Tibial nerve (tissue), 4 donors: ENCODE data around the gene SMLR1. TPM values are rescaled to one million over a fixed set of nuclear protein-coding genes. Genes with fewer than 3 reads are reported as not detected.
A peak's percentile ranks its signal among the peaks of the same experiment; 100 is the strongest.

ENCODE experiments used
- DNase-seq, 2 donors: peaks; one replicate each; pipeline ENCODE4 v3.0.0-alpha.2; 2019; ENCODE audit warnings: low spot score in 2 of 2
- H3K27ac ChIP-seq, 4 donors: fragments of 200-600 bp; sonication (generic) in 3 of 4; one replicate each; pipeline ENCODE4 v1.5.1; 2017 to 2019; ENCODE audit warnings: mild to moderate bottlenecking in 1 of 4
- H3K27me3 ChIP-seq, 2 donors: fragments of 200-600 bp; sonication (generic) in 1 of 2; one replicate each; pipeline versions ENCODE4 v1.5.1 to v1.6.0; 2017 to 2019
- H3K36me3 ChIP-seq, 3 donors: fragments of 200-600 bp; sonication (generic); one replicate each; pipeline ENCODE4 v1.5.1; 2018 to 2019
- H3K4me1 ChIP-seq, 4 donors: fragments of 200-600 bp; sonication (generic) in 3 of 4; one replicate each; pipeline ENCODE4 v1.5.1; 2017 to 2019
- H3K4me3 ChIP-seq, 4 donors: fragments of 200-600 bp; sonication (generic) in 3 of 4; one replicate each; pipeline ENCODE4 v1.5.1; 2017 to 2019; ENCODE audit warnings: mild to moderate bottlenecking in 1 of 4, moderate library complexity in 1 of 4
- H3K9me3 ChIP-seq, 4 donors: fragments of 200-600 bp; sonication (generic) in 3 of 4; one replicate each; pipeline ENCODE4 v1.5.1; 2017 to 2019
- CTCF ChIP-seq, 5 experiments: fragments of 200-600 bp in 3 of 5; fragments of 450-650 bp in 2 of 5; sonication (generic) in 3 of 5; IDR thresholded peaks; one replicate each; pipeline ENCODE4 v1.5.1; 2016 to 2019; ENCODE audit warnings: antibody characterized with exemption in 5 of 5, mild to moderate bottlenecking in 3 of 5, moderate library complexity in 2 of 5
- EP300 ChIP-seq, 2 donors: sonication (generic); formaldehyde crosslinking; IDR thresholded peaks; one replicate each; pipeline ENCODE4 v1.6.1; 2017; ENCODE audit warnings: antibody characterized with exemption in 2 of 2, mild to moderate bottlenecking in 1 of 2
- POLR2A ChIP-seq, 2 donors: fragments of 450-650 bp; IDR thresholded peaks; one replicate each; pipeline ENCODE4 v1.6.1; 2017; ENCODE audit warnings: antibody characterized with exemption in 2 of 2, mild to moderate bottlenecking in 2 of 2, moderate library complexity in 2 of 2
- WGBS, 2 donors: methylation state at CpG; one replicate each; pipeline ENCODE4 v1.1.5; 2018; 5-methylcytosine and 5-hydroxymethylcytosine counted together
- total RNA-seq, 4 donors: library from RNA; depleted of rRNA; stranded (reverse); fragments of >200 nt; gene quantifications; one replicate each; pipeline ENCODE4 v1.1.0, GENCODE V29; 2016

The SMLR1 gene
- total RNA-seq = not detected

- WGBS, 2 donors = 83 to 96% methylated on average over 11 of the region's 11 CpGs
- Histone ChIP-seq H3K36me3 (peaks cover 0 to 30% (median 0%) of the 10 kb centered on the region in 3 donors), H3K4me1 (no peaks in the 10 kb centered on the region), H3K27me3 (no peaks in the 10 kb centered on the region), H3K9me3 (no peaks in the 10 kb centered on the region), H3K4me3 (no peak within 1 kb of the TSS), H3K27ac (no peak within 1 kb of the TSS)
- DNase-seq = no peak
- TF ChIP-seq CTCF (IDR thresholded peaks at IDR 0.05) (no peak), POLR2A (IDR thresholded peaks at IDR 0.05) (no peak), EP300 (IDR thresholded peaks at IDR 0.05) (no peak)
These were observed at the start of gene SMLR1 for GRCh38 chr6:130827247-130828149. TSS of gene SMLR1 (plus strand) at chr6:130827406. CDS start at chr6:130827414, 8 bp downstream.

GRCh38 chr6:130778946-130779657, 48.1 kb upstream of the SMLR1 start:
- TF ChIP-seq CTCF (IDR thresholded peaks at IDR 0.05) (no peak), POLR2A (IDR thresholded peaks at IDR 0.05) (no peak), EP300 (IDR thresholded peaks at IDR 0.05) (peak in 1 of 2 donors; percentile 51)
- Histone ChIP-seq H3K4me1 (peaks cover 0 to 13% (median 0%) of the 10 kb centered on the region in 4 donors), H3K27me3 (no peaks in the 10 kb centered on the region), H3K36me3 (no peaks in the 10 kb centered on the region), H3K27ac (no peak overlapping the region), H3K9me3 (no peaks in the 10 kb centered on the region), H3K4me3 (peak overlapping the region in 1 of 4 donors; percentile 8)
- peak in 1 of 2 donors; percentile 51 for DNase-seq
- 48 to 59% methylated on average over 7 of the region's 7 CpGs for WGBS, 2 donors

- no peaks in the 10 kb centered on the region for H3K9me3 ChIP-seq
- no peaks in the 10 kb centered on the region for H3K27me3 ChIP-seq
- 64 to 68% methylated on average over 4 of the region's 4 CpGs for WGBS, 2 donors
- H3K27ac ChIP-seq = no peak overlapping the region
- TF ChIP-seq POLR2A (IDR thresholded peaks at IDR 0.05) = no peak
- TF ChIP-seq EP300 (IDR thresholded peaks at IDR 0.05) = no peak
- no peak for TF ChIP-seq CTCF (IDR thresholded peaks at IDR 0.05)
- H3K4me3 ChIP-seq = no peak overlapping the region
- no peak for DNase-seq
- H3K4me1 ChIP-seq = peaks cover 0 to 13% (median 0%) of the 10 kb centered on the region in 4 donors
- no peaks in the 10 kb centered on the region for H3K36me3 ChIP-seq
These were observed 47.6 kb upstream of the SMLR1 start for GRCh38 chr6:130779658-130780033.

- H3K27me3 ChIP-seq = no peaks in the 10 kb centered on the region
- H3K9me3 ChIP-seq = no peaks in the 10 kb centered on the region
- no peak overlapping the region for H3K4me3 ChIP-seq
- H3K27ac ChIP-seq = no peak overlapping the region
- no peak for DNase-seq
- WGBS, 2 donors = 45 to 63% methylated on average over 1 of the region's 1 CpG
- H3K36me3 ChIP-seq = no peaks in the 10 kb centered on the region
- H3K4me1 ChIP-seq = peaks cover 0 to 13% (median 0%) of the 10 kb centered on the region in 4 donors
- no peak for TF ChIP-seq CTCF (IDR thresholded peaks at IDR 0.05)
- no peak for TF ChIP-seq EP300 (IDR thresholded peaks at IDR 0.05)
- no peak for TF ChIP-seq POLR2A (IDR thresholded peaks at IDR 0.05)
These were observed 47.1 kb upstream of the SMLR1 start for GRCh38 chr6:130780122-130780521.

- H3K27me3 ChIP-seq = no peaks in the 10 kb centered on the region
- peaks cover 0 to 13% (median 0%) of the 10 kb centered on the region in 4 donors for H3K4me1 ChIP-seq
- WGBS, 2 donors = 86 to 94% methylated on average over 3 of the region's 3 CpGs
- no peaks in the 10 kb centered on the region for H3K36me3 ChIP-seq
- H3K4me3 ChIP-seq = no peak overlapping the region
- no peak overlapping the region for H3K27ac ChIP-seq
- TF ChIP-seq CTCF (IDR thresholded peaks at IDR 0.05) (no peak), POLR2A (IDR thresholded peaks at IDR 0.05) (no peak), EP300 (IDR thresholded peaks at IDR 0.05) (no peak)
- no peaks in the 10 kb centered on the region for H3K9me3 ChIP-seq
- DNase-seq = no peak
These were observed 45.6 kb upstream of the SMLR1 start for GRCh38 chr6:130781557-130781956.
